ENCODE measurements around the gene LRRC8D. TPM values are rescaled to one million over a fixed set of nuclear protein-coding genes. Genes with fewer than 3 reads are reported as not detected.

LRRC8D gene
- total and polyA plus RNA-seq, 9 donors, result 5.0 to 14.1 (median 8.8) TPM

DNA sequence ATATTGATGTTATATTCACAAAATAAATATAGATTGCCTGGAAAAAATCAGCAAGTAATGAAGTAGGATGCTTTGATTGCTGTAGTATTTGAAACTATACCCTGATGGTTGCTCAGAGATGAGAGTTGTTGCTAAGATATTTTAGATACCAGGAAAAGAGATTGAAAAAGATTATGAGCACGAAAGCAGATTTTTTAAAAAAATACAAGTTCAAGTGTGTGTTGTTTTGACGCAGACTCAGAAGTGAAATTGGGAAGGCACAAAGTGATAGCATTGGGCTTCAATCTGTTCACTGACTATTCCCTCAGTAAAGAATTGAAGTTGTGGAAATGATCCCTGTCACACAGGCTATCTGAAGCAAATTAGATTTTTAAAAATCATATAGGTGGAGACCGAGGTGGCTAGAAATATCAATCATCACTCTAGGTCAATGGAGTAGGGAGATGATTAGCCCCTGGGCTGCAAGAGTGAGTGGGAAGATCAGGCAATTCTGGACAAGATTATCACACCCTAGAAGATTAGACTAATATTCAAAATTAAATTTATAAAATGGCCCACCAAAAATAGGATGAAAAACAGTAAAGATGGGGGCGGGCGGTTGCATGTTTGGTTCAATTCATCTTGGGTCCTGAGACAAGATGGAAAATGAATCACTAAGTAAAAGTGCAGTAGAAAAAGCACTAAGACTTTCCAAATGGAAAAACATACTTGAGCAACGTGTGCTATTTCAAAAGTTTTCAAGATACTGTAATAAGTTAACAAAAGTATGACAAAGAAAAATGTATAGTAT, 41.5 kb upstream of the LRRC8D start:
- 79 to 87% (median 84%) methylated on average over 6 of the region's 6 CpGs for WGBS, 3 donors
- Histone ChIP-seq H3K4me1 (ENCODE audit: insufficient read depth) (no peaks in the 10 kb centered on the region), H3K27ac (no peak overlapping the region), H3K27me3 (no peaks in the 10 kb centered on the region), H3K36me3 (no peaks in the 10 kb centered on the region), H3K4me3 (no peak overlapping the region), H3K9me3 (no peaks in the 10 kb centered on the region)
- no peak for DNase-seq
- intact Hi-C loops (cut with DNase I), result loop anchor here in 1 of 4 donors (10.0 kb wide), 1 partner anchor 275 kb away; no protein-coding TSS in a partner anchor
- TF ChIP-seq POLR2A (IDR thresholded peaks at IDR 0.05), result no peak
- TF ChIP-seq, protein P1, sequence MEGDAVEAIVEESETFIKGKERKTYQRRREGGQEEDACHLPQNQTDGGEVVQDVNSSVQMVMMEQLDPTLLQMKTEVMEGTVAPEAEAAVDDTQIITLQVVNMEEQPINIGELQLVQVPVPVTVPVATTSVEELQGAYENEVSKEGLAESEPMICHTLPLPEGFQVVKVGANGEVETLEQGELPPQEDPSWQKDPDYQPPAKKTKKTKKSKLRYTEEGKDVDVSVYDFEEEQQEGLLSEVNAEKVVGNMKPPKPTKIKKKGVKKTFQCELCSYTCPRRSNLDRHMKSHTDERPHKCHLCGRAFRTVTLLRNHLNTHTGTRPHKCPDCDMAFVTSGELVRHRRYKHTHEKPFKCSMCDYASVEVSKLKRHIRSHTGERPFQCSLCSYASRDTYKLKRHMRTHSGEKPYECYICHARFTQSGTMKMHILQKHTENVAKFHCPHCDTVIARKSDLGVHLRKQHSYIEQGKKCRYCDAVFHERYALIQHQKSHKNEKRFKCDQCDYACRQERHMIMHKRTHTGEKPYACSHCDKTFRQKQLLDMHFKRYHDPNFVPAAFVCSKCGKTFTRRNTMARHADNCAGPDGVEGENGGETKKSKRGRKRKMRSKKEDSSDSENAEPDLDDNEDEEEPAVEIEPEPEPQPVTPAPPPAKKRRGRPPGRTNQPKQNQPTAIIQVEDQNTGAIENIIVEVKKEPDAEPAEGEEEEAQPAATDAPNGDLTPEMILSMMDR (IDR thresholded peaks at IDR 0.05), result no peak
- no peak for TF ChIP-seq EP300 (IDR thresholded peaks at IDR 0.05)

DNA sequence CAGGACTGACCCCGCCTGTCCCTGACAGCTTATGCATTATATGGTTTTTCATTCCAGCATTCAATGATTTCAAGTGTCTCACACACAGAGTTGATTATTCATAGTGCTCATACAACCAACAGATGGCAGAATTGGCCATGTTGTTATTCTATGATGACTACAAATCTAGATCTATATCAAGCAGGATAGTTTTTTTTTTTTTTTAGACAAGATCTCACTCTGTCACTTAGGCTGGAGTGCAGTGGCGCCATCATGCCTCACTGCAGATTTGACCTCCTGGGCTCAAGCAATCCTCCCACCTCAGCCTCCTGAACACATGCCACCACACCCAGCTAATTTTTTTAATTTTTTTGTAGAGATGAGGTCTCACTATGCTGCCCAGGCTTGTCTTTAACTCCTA, 40.1 kb upstream of the LRRC8D start:
- TF ChIP-seq EP300 (IDR thresholded peaks at IDR 0.05) (no peak), POLR2A (IDR thresholded peaks at IDR 0.05) (no peak)
- TF ChIP-seq, protein P1 (IDR thresholded peaks at IDR 0.05), result no peak
- Histone ChIP-seq H3K4me3 (no peak overlapping the region), H3K9me3 (no peaks in the 10 kb centered on the region), H3K27ac (no peak overlapping the region), H3K36me3 (no peaks in the 10 kb centered on the region), H3K27me3 (no peaks in the 10 kb centered on the region), H3K4me1 (ENCODE audit: insufficient read depth) (no peaks in the 10 kb centered on the region)
- intact Hi-C loops (cut with DNase I), result no loop called here
- DNase-seq, result no peak
- WGBS, 3 donors, result 90 to 95% (median 95%) methylated on average over 2 of the region's 2 CpGs

DNA sequence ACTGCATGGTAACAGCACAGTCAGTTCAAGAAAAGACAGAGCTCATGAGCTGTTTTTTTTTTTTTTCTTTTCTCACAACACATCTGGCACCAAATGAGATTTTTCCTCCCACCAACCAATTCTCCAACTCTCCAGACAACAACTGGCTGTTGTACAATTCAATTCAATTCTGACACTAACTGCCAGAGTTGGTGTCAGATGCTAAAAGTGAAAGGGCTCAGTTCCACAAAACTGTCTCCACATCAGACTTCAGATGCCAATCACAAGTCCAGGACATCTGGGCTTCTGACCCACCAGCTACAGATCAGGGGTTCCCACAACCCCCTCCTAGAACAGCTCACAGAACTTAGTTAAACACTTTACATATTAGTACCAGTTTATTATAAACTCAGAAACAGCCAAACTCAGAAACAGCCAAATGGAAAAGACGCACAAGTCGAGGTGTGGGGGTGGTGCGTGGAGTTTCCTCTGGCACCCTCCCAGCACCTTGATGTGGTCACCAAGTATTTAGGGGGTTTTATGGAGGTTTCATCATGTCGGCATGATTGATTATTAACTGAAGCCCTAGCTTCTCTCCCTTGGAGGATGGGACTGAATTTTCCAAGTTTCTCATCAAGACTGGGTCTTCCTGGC, 39.2 kb upstream of the LRRC8D start:
- Histone ChIP-seq H3K36me3 (no peaks in the 10 kb centered on the region), H3K4me1 (ENCODE audit: insufficient read depth) (no peaks in the 10 kb centered on the region), H3K27ac (no peak overlapping the region), H3K9me3 (no peaks in the 10 kb centered on the region), H3K27me3 (no peaks in the 10 kb centered on the region), H3K4me3 (no peak overlapping the region)
- intact Hi-C loops (cut with DNase I), result no loop called here
- TF ChIP-seq, protein P1 (IDR thresholded peaks at IDR 0.05), result no peak
- 6 to 20% (median 20%) methylated on average over 4 of the region's 4 CpGs for WGBS, 3 donors
- no peak for DNase-seq

DNA sequence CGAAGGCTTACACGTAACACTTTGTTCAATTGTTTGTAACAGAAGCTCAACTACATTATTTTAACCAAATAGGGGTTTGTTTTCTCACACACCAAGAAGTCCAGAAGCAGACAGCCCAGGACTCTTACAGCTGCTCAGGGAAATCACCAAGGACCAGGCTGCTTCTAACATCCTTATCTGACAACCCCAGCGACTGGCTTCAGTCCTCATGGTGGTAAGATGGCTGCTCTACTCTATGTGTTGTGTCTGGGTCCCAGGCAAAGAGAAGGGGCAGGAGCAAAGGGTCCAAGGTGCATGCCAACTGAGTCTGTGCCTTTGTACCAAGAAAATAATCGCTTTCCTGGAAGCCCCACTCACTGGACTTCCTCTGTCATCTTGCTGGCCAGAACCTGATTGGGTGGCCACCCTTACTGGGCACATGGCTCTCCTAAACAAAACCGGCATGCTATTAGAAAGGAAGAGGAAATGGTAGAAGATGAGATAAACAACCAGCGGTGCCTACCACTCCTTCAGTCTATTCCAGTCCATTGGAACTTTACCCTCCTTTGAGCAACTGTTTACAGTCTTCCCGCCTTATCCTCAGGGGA, 34.1 kb upstream of the LRRC8D start:
- TF ChIP-seq POLR2A (IDR thresholded peaks at IDR 0.05), result no peak
- TF ChIP-seq EP300 (IDR thresholded peaks at IDR 0.05), result no peak
- TF ChIP-seq, protein P1 (IDR thresholded peaks at IDR 0.05), result no peak
- H3K9me3 ChIP-seq, result no peaks in the 10 kb centered on the region
- no peaks in the 10 kb centered on the region for H3K4me1 ChIP-seq (ENCODE audit: insufficient read depth)
- H3K27me3 ChIP-seq, result no peaks in the 10 kb centered on the region
- intact Hi-C loops (cut with DNase I), result no loop called here
- no peak overlapping the region for H3K27ac ChIP-seq
- WGBS, 3 donors, result 70 to 75% (median 75%) methylated on average over 7 of the region's 7 CpGs
- H3K36me3 ChIP-seq, result no peaks in the 10 kb centered on the region
- H3K4me3 ChIP-seq, result no peak overlapping the region
- no peak for DNase-seq

Measured in ovary (tissue), 9 donors.